ENCODE measurements around the gene ZNF407.

ZNF407 gene

DNA sequence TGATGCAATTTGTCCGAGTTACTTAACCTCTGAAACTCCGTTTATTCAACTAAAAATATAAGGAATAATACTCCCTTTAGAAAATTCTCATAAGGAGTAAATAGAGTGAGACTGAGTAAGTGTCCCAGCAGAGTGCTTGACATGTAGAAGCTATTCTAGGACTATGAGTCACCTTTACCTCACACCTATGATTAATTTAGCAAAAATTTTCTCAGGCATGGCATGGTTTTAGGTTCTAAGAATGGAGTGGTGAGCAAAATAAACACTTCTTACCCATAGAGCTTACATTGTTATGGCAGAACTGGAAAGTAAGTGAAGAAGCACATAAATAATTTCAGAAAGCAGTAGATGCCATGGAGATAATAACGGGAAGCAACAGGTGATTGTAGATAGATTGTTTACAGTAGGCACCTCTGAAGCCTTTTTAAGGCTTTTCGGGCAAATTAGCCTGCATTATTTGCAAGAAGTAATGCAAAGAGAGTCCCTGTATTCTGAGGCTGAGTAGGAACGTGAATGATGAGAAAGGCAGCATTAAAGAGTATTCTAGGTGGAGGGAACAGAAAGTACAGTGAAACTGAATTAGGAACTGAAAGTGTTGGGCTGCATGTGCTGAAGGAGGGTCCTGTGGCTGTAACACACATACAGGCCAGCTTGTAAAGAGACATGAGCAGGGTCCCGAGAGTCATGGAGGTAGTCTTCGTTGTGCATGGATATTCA is 209.2 kb downstream of the ZNF407 start:
- DNase-seq (ENCODE audit: low read depth in 2 of 2) = peak; percentile 55 to 92
- no peak overlapping the region for H3K4me3 ChIP-seq (replicated peaks in 1 of 2; ENCODE audit: low read depth in 2 of 2, low read length in 2 of 2)
- no peak for TF ChIP-seq CTCF (IDR thresholded peaks at IDR 0.05; ENCODE audit: low read depth, low read length)

- no peak for TF ChIP-seq CTCF (IDR thresholded peaks at IDR 0.05; ENCODE audit: low read depth, low read length)
- DNase-seq (ENCODE audit: low read depth in 2 of 2) = no peak
- no peak overlapping the region for H3K4me3 ChIP-seq (replicated peaks in 1 of 2; ENCODE audit: low read depth in 2 of 2, low read length in 2 of 2)
Observed at GRCh38 chr18:74817576-74817975, 219.9 kb downstream of the ZNF407 start.

- no peak for TF ChIP-seq CTCF (IDR thresholded peaks at IDR 0.05; ENCODE audit: low read depth, low read length)
- peak in 1 of 2 donors; percentile 72 for DNase-seq (ENCODE audit: low read depth in 2 of 2)
- no peak overlapping the region for H3K4me3 ChIP-seq (replicated peaks in 1 of 2; ENCODE audit: low read depth in 2 of 2, low read length in 2 of 2)
Observed at GRCh38 chr18:74818516-74819175, 221.0 kb downstream of the ZNF407 start.

GRCh38 chr18:74819433-74820059 is 221.9 kb downstream of the ZNF407 start:
- peak in 1 of 2 donors; percentile 34 for DNase-seq (ENCODE audit: low read depth in 2 of 2)
- no peak overlapping the region for H3K4me3 ChIP-seq (replicated peaks in 1 of 2; ENCODE audit: low read depth in 2 of 2, low read length in 2 of 2)
- TF ChIP-seq CTCF (IDR thresholded peaks at IDR 0.05; ENCODE audit: low read depth, low read length) = peak; percentile 53

GRCh38 chr18:74820160-74820780 is 222.6 kb downstream of the ZNF407 start:
- DNase-seq (ENCODE audit: low read depth in 2 of 2) = no peak
- no peak overlapping the region for H3K4me3 ChIP-seq (replicated peaks in 1 of 2; ENCODE audit: low read depth in 2 of 2, low read length in 2 of 2)
- TF ChIP-seq CTCF (IDR thresholded peaks at IDR 0.05; ENCODE audit: low read depth, low read length) = no peak

GRCh38 chr18:74825460-74825859 is 227.8 kb downstream of the ZNF407 start:
- no peak for DNase-seq (ENCODE audit: low read depth in 2 of 2)
- H3K4me3 ChIP-seq (replicated peaks in 1 of 2; ENCODE audit: low read depth in 2 of 2, low read length in 2 of 2) = no peak overlapping the region
- no peak for TF ChIP-seq CTCF (IDR thresholded peaks at IDR 0.05; ENCODE audit: low read depth, low read length)
